Neuron (in vitro differentiated cells): ENCODE data around the gene FRMD4B.
"Not testable (repeated sequence)": the region's sequence is repeated elsewhere in the genome, so short reads cannot be mapped to it uniquely, and the experiment has no call there.

Experiments used
- H2AFZ ChIP-seq: one replicate; pipeline ENCODE4 v1.6.1; 2013; ENCODE audit warnings: low read depth, mild to moderate bottlenecking, inconsistent platforms, low read length, moderate library complexity
- H3K27me3 ChIP-seq: one replicate; pipeline ENCODE4 v1.6.1; 2013; ENCODE audit warnings: low read length; ENCODE audit not compliant: insufficient read depth
- H3K36me3 ChIP-seq: one replicate; pipeline ENCODE4 v1.6.1; 2013; ENCODE audit warnings: low read length; ENCODE audit not compliant: insufficient read depth
- H3K4me1 ChIP-seq: one replicate; pipeline ENCODE4 v1.6.1; 2013; ENCODE audit warnings: low read length; ENCODE audit not compliant: insufficient read depth
- H3K4me3 ChIP-seq: 2 replicates; pipeline ENCODE4 v1.5.1; 2013; ENCODE audit warnings: mild to moderate bottlenecking, low read length, moderate library complexity
- H3K9me3 ChIP-seq: one replicate; pipeline ENCODE4 v1.6.1; 2013; ENCODE audit warnings: low read length

Gene FRMD4B

DNA sequence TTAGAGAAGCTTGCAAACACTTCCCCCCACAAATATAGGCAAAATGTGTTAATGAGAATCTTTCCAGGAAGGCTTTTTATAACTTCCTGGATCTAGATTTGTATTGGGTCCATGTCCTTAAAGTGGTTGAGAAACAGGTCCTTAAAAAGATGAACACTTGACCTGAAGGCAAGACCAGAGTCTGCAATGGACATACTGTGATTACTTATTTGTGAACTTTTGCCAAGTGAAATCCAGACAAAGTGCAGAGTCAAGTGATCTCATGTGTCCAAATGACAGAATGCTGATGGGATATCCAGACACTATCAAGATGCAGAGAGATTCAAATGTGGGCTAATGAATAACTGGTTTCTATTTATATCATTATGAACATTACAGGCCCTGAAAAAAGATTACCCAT is 43.8 kb downstream of the FRMD4B start:
- Histone ChIP-seq H3K4me1 (no peaks in the 10 kb centered on the region), H2AFZ (no peak overlapping the region), H3K36me3 (no peaks in the 10 kb centered on the region), H3K9me3 (no peaks in the 10 kb centered on the region), H3K4me3 (no peak overlapping the region), H3K27me3 (no peaks in the 10 kb centered on the region)

DNA sequence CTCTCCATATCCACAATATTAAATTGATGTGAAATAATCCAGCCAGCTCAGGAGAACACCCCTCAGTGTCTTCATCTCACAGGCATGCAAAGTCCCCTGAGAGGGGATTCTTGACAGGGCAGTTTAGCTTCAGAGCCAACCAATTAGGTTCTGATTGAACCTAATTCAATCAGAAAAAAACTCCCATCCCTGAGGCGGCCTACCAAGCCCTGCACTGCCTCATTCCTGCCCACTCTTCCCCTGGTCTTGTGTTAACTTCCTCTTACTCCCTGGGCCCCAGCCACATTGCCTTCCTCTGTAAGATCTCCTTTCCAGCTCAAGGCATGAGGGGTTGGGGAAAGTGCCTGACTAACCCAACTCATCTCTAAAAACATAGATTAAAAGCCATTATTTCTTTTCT is 46.1 kb downstream of the FRMD4B start:
- Histone ChIP-seq H3K27me3 (no peaks in the 10 kb centered on the region), H3K4me3 (no peak overlapping the region), H3K9me3 (no peaks in the 10 kb centered on the region), H2AFZ (no peak overlapping the region), H3K36me3 (no peaks in the 10 kb centered on the region), H3K4me1 (no peaks in the 10 kb centered on the region)

DNA sequence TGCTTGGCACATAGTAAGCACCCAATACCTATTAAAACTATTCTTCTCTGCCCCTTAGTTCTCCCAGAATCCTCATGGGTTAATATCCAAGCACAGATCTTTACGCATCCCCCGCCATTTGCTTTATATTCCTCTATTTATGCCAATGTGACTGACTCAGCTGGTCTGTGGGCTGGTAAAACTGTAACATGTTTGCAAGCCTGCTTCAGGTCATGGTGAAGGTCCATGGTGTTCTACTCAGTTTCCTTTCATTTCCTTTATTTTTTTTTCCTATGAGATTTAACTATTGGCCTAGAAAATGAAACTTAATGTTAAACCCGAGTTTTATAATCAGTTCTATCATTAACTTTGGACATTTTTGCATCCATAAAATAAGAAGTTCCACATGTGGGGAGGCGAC is 47.0 kb downstream of the FRMD4B start:
- Histone ChIP-seq H3K27me3 (no peaks in the 10 kb centered on the region), H3K9me3 (no peaks in the 10 kb centered on the region), H3K4me1 (no peaks in the 10 kb centered on the region), H2AFZ (no peak overlapping the region), H3K36me3 (no peaks in the 10 kb centered on the region), H3K4me3 (no peak overlapping the region)

DNA sequence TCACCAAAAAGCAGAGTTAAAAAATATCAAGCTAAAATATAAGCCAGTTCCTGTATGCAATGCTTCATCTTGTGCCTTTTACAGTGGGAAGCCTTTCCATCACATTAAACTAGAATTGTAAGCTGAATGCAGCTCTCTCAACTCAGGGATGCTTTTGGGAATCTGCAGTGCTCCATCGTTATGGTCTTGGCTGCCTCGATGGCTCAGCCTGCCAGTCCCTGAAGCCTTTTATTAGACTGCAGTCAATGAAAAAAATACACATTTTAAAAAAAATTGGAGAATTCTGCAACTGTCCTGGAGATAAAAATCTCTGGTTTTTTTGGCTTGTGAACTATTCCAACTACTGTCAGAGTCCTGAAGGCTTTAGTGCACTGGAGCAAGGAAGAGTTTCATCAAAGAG is 53.0 kb downstream of the FRMD4B start:
- Histone ChIP-seq H3K4me3 (no peak overlapping the region), H3K27me3 (no peaks in the 10 kb centered on the region), H3K4me1 (peaks cover 6% of the 10 kb centered on the region), H3K36me3 (no peaks in the 10 kb centered on the region), H2AFZ (no peak overlapping the region), H3K9me3 (no peaks in the 10 kb centered on the region)

DNA sequence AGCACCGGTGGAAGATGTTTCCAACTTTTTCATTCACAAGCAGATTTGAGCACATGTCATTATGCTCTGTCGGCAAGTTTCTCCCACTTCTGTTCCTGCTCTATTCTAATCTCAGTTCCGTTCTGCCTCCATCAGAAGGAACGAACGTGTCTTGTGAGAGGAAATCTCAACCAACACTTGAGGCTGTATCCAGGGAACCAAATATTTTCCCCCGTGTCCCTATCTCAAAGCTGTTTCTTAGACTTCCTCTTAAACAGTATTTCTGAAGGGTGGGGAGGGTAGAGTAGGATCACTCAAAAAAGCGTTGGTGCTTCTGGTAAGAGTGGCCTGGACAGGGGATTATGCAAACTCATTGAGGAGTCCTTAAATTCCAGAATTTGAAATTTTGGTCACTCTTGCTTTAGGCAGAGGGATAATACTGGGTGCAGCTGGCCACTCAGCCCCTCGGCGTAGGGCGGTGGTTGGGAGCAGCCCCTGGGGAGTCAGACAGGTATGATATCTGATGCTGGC is 54.9 kb downstream of the FRMD4B start:
- Histone ChIP-seq H3K9me3 (no peaks in the 10 kb centered on the region), H2AFZ (no peak overlapping the region), H3K27me3 (no peaks in the 10 kb centered on the region), H3K4me3 (no peak overlapping the region), H3K36me3 (no peaks in the 10 kb centered on the region), H3K4me1 (peaks cover 6% of the 10 kb centered on the region)

DNA sequence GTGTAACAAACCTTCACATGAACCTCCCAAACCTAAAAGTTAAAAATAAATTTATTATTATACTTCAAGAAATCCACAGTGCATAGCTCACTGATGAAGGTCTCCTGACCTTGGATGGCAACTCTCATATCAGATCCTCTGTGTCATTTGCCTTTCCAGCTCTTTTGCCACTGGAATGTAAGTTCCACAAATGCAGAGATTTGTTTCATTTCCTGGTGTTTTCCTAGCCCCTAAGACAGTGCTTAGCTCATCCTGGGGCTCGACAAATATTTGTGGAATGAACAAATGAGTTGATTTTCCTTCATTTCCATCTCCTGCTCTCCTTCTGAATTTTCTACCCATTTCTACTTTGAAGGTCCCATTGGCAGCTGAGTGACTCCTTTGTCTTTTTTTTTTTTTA is 56.0 kb downstream of the FRMD4B start:
- Histone ChIP-seq H3K9me3 (no peaks in the 10 kb centered on the region), H3K4me3 (no peak overlapping the region), H2AFZ (no peak overlapping the region), H3K36me3 (no peaks in the 10 kb centered on the region), H3K4me1 (peaks cover 6% of the 10 kb centered on the region), H3K27me3 (no peaks in the 10 kb centered on the region)

DNA sequence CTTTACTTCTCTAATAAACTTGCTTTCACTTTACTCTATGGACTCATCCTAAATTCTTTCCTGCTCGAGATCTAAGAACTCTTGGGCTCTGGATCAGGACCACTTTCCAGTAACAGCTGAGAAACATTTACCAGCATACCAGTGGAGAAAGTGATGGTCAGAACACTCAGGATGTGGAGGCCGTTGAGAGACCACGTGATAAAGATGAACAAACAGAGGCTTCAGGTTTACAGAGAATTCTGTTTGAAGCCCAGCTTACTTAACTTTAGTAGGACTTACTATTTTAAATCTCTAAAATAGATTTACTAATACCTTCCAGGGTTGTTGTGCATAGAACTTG is 57.0 kb downstream of the FRMD4B start:
- peaks cover 6% of the 10 kb centered on the region for H3K4me1 ChIP-seq
- no peaks in the 10 kb centered on the region for H3K36me3 ChIP-seq
- no peaks in the 10 kb centered on the region for H3K27me3 ChIP-seq
- H2AFZ ChIP-seq = no peak overlapping the region
- no peaks in the 10 kb centered on the region for H3K9me3 ChIP-seq
- no peak overlapping the region for H3K4me3 ChIP-seq

DNA sequence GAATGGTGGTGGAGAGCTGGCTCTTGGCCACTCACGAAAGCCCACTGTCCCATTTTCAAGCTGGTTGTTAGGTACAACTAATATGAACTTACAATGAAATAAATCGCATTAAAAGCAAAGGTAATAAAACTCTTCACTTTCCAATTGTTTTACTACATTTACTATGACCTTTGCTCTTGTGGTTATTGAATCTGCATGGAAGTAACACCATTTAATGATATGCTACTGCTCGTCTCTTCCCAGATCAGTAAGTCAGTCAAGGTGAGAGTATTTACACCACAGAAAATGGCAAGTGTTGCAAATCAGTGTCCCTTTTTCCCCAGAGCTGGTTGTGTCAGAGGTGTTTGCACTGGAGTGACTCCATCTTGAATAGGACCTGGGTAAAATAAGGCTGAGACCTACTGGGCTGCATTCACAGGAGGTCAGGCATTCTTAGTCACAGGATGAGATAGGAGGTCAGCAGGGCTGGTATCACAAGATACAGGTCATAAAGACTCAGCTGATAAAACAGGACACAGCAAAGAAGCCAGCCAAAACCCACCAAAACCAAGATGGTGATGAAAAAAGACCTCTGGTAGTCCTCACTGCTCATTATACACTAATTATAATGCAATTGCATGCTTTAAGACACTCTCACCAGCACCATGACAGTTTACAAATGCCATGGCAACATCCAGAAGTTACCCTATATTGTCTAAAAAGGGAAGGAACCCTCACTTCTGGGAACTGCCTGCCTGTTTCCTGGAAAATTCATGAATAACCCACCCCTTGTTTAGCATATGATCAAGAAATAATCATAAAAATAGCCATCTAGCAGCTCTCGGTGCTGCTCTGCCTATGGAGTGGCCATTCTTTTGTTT is 57.6 kb downstream of the FRMD4B start:
- Histone ChIP-seq H3K9me3 (no peaks in the 10 kb centered on the region), H3K4me3 (no peak overlapping the region), H3K36me3 (no peaks in the 10 kb centered on the region), H3K27me3 (no peaks in the 10 kb centered on the region), H2AFZ (no peak overlapping the region), H3K4me1 (peaks cover 6% of the 10 kb centered on the region)

DNA sequence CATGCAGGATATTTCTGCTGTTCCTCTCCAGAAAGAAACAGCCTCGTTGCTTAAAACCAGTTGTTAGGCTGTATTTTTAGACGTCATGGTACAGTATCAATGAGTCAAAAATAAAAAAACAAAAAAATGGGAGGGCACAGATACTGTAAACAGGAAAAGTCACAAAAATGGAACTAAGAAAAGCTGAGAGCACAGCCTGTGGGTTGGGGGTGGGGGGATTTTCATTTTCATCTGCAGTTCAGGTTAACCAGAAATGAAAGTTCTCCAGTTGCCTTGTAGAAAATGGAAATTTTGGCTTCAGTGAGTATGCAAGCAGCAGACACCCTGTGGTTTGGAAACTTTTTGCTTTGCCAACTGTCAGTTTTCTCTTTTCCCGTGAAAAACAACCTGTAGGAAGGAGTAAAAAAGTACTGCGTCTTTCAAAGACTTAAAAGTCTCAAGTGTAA is 59.0 kb downstream of the FRMD4B start:
- H3K27me3 ChIP-seq = no peaks in the 10 kb centered on the region
- H3K36me3 ChIP-seq = no peaks in the 10 kb centered on the region
- no peak overlapping the region for H2AFZ ChIP-seq
- no peak overlapping the region for H3K4me3 ChIP-seq
- H3K9me3 ChIP-seq = no peaks in the 10 kb centered on the region
- peaks cover 6% of the 10 kb centered on the region for H3K4me1 ChIP-seq

DNA sequence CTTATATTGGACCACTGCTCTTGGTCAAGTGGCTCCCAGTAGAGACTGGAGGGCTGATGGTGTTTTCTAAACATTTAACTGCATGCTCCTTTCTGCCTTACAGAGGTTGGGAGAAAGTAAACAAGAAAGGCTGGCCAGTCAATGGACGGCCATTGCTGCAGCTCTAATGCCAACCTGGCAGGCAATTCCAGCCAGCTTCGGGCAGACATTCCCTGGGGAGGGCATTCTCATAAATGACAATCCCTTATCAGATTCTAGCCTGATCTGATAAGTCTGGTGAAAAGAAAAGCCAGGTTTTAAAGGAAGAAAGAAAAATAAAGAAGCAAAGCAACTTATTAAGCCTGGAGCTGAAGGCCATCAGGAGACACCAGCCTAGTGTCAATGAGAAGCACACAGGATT is 60.7 kb downstream of the FRMD4B start:
- Histone ChIP-seq H3K9me3 (no peaks in the 10 kb centered on the region), H3K27me3 (no peaks in the 10 kb centered on the region), H2AFZ (no peak overlapping the region), H3K4me1 (peaks cover 6% of the 10 kb centered on the region), H3K36me3 (no peaks in the 10 kb centered on the region), H3K4me3 (no peak overlapping the region)

DNA sequence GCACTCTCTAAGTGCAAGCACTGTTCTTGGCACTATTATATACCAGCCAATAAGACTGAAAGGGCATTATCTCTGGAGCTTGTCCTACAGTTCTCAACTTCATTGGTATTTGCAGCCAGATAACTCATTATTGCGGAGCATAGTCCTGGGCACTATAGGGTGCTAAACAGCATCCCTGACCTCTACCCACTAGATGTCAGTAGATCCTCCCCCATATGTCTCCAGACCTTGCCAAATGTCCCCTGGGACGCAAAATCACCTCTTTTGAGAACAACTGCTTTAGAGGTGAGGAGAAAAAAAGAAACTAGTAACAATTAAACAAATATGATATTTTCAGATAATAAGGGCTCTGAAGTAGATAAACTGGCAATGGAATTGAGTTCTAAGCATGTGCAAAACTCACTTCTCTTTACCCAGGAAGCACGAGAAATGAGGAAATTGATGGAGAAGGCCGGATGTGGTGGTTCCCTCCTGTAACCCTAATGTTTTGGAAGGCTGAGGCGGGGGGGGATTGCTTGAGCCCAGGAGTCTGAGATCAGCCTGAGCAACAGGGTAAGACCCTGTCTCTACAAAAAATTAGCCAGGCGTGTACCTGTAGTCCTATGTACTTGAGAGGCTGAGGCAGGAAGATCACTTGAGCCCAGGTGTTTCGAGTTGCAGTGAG is 61.4 kb downstream of the FRMD4B start:
- Histone ChIP-seq H2AFZ (no peak overlapping the region), H3K9me3 (no peaks in the 10 kb centered on the region), H3K4me3 (no peak overlapping the region), H3K27me3 (no peaks in the 10 kb centered on the region), H3K4me1 (peaks cover 6% of the 10 kb centered on the region), H3K36me3 (no peaks in the 10 kb centered on the region)

DNA sequence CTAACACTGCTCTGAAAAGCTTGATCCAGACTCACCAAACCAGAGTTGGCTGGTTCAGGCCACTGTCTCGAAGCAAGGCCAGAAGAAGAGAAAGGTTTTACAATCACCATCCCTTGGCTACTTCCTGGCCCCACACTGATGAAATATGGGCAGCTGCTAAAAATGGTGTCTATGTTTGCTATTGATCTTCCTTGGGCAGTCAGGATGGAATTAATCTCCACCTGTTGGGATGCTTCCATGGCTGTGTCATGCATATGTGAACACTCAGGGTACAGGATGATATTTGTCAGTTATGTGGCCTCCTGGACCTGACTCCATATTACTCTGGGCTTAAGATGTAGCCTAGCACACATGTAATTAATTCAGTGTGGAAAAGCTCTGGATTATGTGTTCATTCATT is 61.9 kb downstream of the FRMD4B start:
- H3K4me1 ChIP-seq = peaks cover 6% of the 10 kb centered on the region

DNA sequence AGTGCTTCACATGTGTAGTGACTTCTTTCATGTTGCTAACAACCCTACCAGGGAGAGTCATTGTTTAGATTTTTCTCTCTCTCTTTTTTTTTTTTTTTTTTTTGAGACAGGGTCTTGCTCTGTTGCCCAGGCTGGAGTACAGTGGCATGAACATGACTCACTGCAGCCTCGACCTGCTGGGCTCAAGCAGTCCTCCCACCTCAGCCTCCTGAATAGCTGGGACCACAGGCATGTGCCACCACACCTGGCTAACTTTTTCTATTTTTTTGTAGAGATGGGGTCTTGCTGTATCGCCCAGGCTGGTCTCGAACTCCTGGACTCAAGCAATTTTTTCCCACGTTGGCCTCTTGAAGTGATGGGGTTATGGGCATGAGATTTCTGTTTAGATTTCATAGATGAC is 63.4 kb downstream of the FRMD4B start:
- not testable (repeated sequence) for H3K9me3 ChIP-seq, H3K4me1 ChIP-seq, H3K27me3 ChIP-seq, H3K36me3 ChIP-seq, H2AFZ ChIP-seq, H3K4me3 ChIP-seq

More for the DNA sequence above, 61.9 kb downstream of the FRMD4B start:
- Histone ChIP-seq H3K4me3 (no peak overlapping the region), H3K36me3 (no peaks in the 10 kb centered on the region), H3K9me3 (no peaks in the 10 kb centered on the region), H3K27me3 (no peaks in the 10 kb centered on the region), H2AFZ (no peak overlapping the region)
